CD4-positive, alpha-beta T cell treated with Interleukin-15 for 4 hours (primary cell): Measurements from ENCODE around the gene ZBBX.

ENCODE experiments used
- DNase-seq: peaks from one replicate; pipeline ENCODE4 v3.0.0-alpha.2; 2020; ENCODE audit warnings: low spot score

ZBBX gene

DNA sequence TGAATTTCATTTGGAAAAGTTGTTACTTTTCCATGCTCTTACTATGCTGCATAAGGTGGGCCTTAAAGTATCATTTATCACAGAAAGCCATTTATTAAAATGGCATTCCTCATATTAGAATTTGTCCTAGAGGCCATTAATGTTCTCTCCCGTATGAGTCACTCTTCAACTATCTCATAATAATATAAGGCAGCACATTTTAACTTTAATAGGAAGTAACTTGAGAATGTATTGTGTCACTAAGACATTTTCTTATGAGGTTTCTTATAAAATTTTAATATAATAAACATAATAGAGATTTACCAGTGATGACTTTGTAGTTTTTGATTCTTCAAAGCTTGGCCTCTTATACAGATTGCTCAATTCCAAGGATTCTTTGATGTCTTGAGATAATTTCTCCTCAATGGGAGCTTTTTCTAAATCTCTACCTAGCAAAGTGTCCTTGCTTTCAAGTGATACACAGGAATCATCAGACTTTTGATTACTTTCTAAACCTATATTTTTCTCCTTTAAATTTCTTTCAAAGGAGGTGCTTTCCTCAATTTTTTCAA lies 74.7 kb downstream of the ZBBX start:
- no peak for DNase-seq

DNA sequence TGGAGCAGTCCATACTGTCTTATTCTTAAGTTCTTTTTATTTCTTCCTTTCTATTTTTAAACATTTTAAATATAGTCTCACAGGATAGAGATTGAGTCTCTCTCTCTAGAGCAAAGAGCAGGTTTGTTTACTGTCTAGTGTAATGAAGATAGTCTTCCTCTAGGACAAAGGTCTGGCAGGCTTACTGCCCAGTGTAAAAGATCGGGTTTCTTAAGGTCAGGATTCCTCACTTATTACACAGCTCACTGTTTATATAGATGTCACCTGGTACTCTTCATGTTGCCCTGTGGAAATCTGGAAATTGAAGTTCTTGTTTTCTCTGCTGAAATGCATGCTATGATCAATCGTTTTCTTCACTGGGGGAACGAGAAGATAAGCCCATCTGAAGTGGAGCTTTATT lies 76.0 kb downstream of the ZBBX start:
- DNase-seq: no peak

DNA sequence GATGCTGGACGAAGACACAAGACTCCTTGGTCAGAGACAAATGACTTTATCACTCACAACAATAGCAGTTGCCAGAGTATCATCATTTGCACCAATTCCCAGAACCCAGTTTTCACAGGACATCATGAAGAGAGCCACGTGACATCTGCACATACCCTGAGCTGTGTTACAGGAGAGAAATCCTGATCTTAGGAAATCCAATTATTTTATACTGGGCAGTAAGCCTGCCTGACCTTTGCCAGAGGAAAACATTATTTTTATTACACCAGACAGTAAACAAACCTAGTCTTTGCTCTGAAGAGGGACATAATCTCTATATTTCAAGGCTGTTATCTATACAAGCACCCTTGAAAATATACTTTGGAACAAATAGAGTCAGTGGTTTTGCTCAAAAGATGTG lies 77.4 kb downstream of the ZBBX start:
- no peak for DNase-seq

GRCh38 chr3:167300207-167300606 lies 79.9 kb downstream of the ZBBX start:
- no peak for DNase-seq

GRCh38 chr3:167289435-167289834 lies 90.7 kb downstream of the ZBBX start:
- DNase-seq: no peak

DNA sequence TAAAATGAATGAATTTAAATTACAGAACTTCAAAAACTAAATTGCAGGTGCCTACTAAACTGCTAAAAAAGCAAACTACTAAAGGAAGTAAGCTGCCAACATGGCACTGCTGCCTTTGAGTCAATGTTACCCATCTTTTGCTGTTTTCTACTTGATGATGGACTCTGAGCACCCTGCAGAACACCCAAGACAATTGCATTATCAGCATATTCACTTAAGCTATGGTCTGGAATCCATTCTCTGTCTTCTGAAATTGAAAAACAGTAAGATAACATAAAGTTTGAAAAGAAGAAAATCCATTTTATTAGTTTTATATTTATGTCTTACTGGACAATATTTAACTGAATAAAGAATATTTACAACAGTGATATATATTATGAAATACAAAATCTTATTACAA lies 91.4 kb downstream of the ZBBX start:
- no peak for DNase-seq

DNA sequence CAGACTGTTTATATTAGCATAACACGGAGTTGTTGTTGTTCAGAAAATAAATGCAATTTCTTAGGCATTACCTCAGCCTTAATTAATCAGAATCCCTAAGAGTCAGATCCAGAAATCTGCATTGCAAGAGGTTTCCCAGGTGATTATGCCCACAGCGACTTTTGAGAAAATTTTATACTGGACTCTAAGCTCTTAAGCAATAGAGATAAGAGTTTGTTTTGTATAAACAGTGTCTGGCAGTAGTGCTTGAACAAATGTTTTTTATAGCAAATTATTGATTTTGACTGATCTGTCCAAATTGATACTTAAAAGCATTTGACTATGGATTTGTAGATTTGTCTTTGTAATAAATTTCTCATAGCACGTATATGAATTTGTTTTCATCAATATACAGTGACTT lies 92.8 kb downstream of the ZBBX start:
- no peak for DNase-seq

- DNase-seq: no peak
These were observed 105.8 kb downstream of the ZBBX start for GRCh38 chr3:167274141-167274874.

- DNase-seq: no peak
These were observed 127.1 kb downstream of the ZBBX start for GRCh38 chr3:167253037-167253436.

DNA sequence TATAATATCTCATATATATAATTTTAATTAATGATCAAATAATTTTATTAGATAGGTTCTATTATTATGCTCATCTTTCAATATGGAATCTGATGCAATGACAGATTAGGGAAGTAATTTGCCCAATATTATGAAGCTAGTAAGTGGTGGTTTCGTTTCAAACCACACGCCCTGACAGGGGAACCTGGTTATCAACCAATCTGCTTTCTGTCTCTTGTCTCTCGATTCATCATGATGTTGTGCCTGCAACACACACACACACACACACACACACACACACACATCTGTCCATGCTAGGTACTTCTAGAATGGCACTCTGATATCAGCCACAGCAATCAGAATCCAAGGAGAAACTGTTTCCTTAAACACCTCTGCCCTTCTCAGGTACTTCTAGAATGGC lies 128.4 kb downstream of the ZBBX start:
- no peak for DNase-seq

GRCh38 chr3:167246252-167246651 lies 133.8 kb downstream of the ZBBX start:
- no peak for DNase-seq

- DNase-seq: no peak
These were observed 138.8 kb downstream of the ZBBX start for GRCh38 chr3:167241048-167241845.

GRCh38 chr3:167228135-167228534 lies 152.0 kb downstream of the ZBBX start:
- no peak for DNase-seq

DNA sequence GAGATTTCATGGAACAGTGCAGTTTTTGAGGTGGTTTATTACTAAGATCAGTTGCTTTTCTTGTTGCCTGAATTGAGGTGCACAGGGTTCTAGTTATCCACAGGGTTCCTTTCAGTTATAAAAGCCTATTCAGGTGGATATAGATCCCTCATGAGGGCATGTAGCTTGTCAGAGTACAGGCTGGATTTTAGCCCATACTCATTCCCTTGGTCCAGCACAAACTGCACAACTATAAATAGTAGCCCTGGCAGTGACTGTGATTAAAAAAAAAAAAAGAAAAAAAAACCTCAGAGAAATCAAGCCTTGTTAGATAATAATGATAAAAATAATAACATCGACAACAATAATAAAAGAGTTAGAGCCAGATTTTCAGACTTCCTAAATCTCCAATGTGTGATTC lies 154.3 kb downstream of the ZBBX start:
- DNase-seq: no peak

DNA sequence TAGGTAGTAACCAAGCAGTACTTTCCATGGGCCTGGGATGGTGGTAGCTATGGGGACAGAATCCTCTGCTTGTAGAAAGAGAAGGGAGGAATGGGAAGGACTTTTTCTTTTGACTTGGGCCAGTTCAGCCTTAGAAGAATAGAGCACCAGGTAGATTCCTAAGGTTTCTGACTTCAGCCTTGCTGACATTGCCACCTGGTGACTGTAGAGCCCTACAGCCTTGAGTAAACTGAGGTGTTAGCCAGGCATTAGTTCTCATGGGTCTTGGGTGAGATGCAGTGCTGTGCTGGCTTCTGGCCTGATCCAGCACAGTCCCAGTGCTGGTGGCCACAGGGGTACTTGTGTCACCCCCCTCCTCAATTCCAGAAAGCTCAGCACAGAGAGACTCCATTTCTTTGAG lies 171.1 kb downstream of the ZBBX start:
- DNase-seq: no peak

GRCh38 chr3:167203062-167203461 lies 177.0 kb downstream of the ZBBX start:
- DNase-seq: no peak

GRCh38 chr3:167198949-167199600 lies 181.0 kb downstream of the ZBBX start:
- no peak for DNase-seq
